Central memory CD8-positive, alpha-beta T cell (primary cell): ENCODE results near the gene RAB14.

Experiments
- ATAC-seq: fragments of 150-1000 bp; cut with Tn5 transposase; replicated peaks from 2 replicates; pipeline ENCODE4 v1.10.0; 2022; ENCODE audit warnings: mild to moderate bottlenecking, moderate FRiP score, moderate number of reproducible peaks; ENCODE audit not compliant: poor library complexity, severe bottlenecking; ENCODE audit errors: extremely low read depth
- DNase-seq, 2 donors: peaks; one replicate each; pipeline ENCODE4 v3.0.0; 2021; ENCODE audit warnings: low spot score in 2 of 2
- H3K27ac Mint-ChIP-seq: one replicate; pipeline ENCODE4 v1.8.0; 2022; ENCODE audit warnings: low read depth, mild to moderate bottlenecking, moderate library complexity, mixed read lengths
- H3K27me3 Mint-ChIP-seq: one replicate; pipeline ENCODE4 v1.8.0; 2022; ENCODE audit warnings: mixed read lengths
- H3K36me3 Mint-ChIP-seq: one replicate; pipeline ENCODE4 v1.8.0; 2022; ENCODE audit warnings: mild to moderate bottlenecking, moderate library complexity, mixed read lengths; ENCODE audit not compliant: insufficient read depth
- H3K4me1 Mint-ChIP-seq: one replicate; pipeline ENCODE4 v1.8.0; 2022; ENCODE audit warnings: mixed read lengths
- H3K4me3 Mint-ChIP-seq: one replicate; pipeline ENCODE4 v1.8.0; 2022; ENCODE audit warnings: mild to moderate bottlenecking, moderate library complexity, mixed read lengths
- H3K9me3 Mint-ChIP-seq: one replicate; pipeline ENCODE4 v1.8.0; 2022; ENCODE audit warnings: mixed read lengths

RAB14 gene

DNA sequence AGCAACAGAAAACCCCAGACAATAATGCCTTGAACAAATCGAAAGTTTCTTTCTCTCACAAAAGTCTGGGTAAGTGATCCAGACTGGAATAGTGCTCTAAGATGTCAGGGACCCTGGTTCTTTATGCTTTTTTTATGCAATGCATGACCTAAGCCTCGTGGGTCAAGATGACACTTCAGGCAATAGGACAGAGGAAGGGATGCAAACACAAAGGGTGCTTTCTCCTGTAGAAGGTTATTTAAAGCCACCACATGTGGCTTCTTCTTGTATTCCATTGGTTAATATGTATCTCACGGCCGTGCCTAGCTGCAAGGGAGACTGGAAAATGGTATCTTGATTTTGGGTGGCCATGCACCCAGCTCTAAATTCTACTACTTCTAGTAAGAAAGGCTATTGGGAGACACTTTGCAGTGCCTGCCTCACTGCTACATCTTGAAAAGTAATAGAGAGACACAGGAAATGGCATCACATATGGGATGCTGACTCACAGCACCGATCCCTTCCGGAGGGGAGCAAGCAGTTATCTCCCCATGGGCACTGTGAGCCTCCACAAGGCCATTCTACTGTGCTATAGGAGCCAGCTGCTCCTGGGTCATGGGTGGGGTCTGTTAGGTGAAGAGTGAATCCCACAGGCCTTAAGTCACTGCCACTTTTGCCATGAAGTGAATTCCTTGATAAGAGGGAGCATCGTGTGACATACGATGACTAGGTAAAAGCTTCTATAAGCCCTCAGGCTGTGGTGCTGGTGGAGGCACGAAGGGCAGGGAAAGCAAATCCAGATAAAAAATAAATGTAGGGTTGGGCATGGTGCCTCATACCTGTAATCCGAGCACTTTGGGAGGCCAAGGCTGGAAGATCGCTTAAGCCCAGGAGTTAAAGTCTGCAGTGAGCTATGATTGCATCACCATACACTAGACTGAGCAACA is 32.5 kb upstream of the RAB14 start:
- Mint-ChIP-seq H3K4me1 (no peaks in the 10 kb centered on the region), H3K36me3 (peaks cover 5% of the 10 kb centered on the region), H3K9me3 (no peaks in the 10 kb centered on the region), H3K27me3 (no peaks in the 10 kb centered on the region), H3K27ac (no peak overlapping the region), H3K4me3 (no peak overlapping the region)
- DNase-seq, result no peak
- no peak for ATAC-seq

GRCh38 chr9:121232251-121232650 is 30.6 kb upstream of the RAB14 start:
- Mint-ChIP-seq H3K4me1 (peaks cover 5% of the 10 kb centered on the region), H3K36me3 (peaks cover 7% of the 10 kb centered on the region), H3K27me3 (no peaks in the 10 kb centered on the region), H3K4me3 (no peak overlapping the region), H3K9me3 (no peaks in the 10 kb centered on the region), H3K27ac (no peak overlapping the region)
- ATAC-seq (no peak), DNase-seq (no peak)

- H3K4me3 Mint-ChIP-seq, result no peak overlapping the region
- H3K4me1 Mint-ChIP-seq, result peaks cover 5% of the 10 kb centered on the region
- no peaks in the 10 kb centered on the region for H3K9me3 Mint-ChIP-seq
- ATAC-seq (no peak), DNase-seq (no peak)
- H3K36me3 Mint-ChIP-seq, result peaks cover 7% of the 10 kb centered on the region
- no peak overlapping the region for H3K27ac Mint-ChIP-seq
- H3K27me3 Mint-ChIP-seq, result no peaks in the 10 kb centered on the region
These were observed 28.6 kb upstream of the RAB14 start for GRCh38 chr9:121230256-121230655.

- H3K27me3 Mint-ChIP-seq, result no peaks in the 10 kb centered on the region
- H3K4me1 Mint-ChIP-seq, result peaks cover 9% of the 10 kb centered on the region
- peaks cover 7% of the 10 kb centered on the region for H3K36me3 Mint-ChIP-seq
- H3K4me3 Mint-ChIP-seq, result no peak overlapping the region
- H3K9me3 Mint-ChIP-seq, result no peaks in the 10 kb centered on the region
- no peak overlapping the region for H3K27ac Mint-ChIP-seq
- DNase-seq (no peak), ATAC-seq (no peak)
These were observed 26.2 kb upstream of the RAB14 start for GRCh38 chr9:121227862-121228261.

DNA sequence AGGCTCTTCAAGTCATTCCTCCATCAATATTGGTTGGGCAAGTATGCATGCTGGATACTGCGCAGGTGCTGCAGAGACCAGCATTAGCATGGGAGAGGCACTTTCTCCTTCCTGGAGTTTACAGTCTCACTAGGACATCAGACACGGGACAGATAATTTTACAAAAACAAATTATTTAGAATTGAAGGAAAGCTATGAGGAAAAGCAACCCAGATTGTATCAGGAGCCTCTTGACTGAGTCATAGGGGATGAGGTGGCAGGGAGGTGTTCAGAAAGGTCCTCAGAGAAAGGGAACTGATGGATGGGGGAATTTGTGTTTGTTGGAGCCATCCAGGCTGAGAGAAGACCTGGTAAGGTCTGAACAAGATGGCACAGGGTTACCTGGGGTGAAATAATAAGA is 24.5 kb upstream of the RAB14 start:
- DNase-seq, result no peak
- Mint-ChIP-seq H3K27me3 (no peaks in the 10 kb centered on the region), H3K4me1 (peaks cover 13% of the 10 kb centered on the region), H3K4me3 (no peak overlapping the region), H3K9me3 (no peaks in the 10 kb centered on the region), H3K27ac (no peak overlapping the region), H3K36me3 (peaks cover 2% of the 10 kb centered on the region)
- ATAC-seq, result no peak

DNA sequence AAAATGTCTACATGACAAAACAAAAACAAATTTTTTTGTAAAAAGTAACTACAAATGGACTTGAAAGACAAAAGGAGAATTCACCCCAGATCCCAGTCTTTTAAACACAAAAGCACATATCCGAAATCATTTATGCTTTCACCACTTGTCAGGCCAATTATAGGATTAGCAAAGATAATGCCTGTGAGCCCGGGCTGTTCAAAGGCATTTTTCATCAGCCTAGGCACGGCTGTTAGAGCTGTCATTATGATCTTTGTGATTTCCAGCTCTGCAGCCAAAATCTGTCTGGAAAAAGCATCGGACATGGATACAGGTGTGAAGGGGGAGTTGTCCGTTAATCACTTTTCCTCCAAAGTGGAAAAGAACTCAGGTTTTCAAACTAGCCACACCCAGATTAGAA is 23.6 kb upstream of the RAB14 start:
- ATAC-seq (no peak), DNase-seq (no peak)
- Mint-ChIP-seq H3K9me3 (no peaks in the 10 kb centered on the region), H3K4me1 (peaks cover 13% of the 10 kb centered on the region), H3K4me3 (no peak overlapping the region), H3K36me3 (peaks cover 4% of the 10 kb centered on the region), H3K27me3 (no peaks in the 10 kb centered on the region), H3K27ac (no peak overlapping the region)

DNA sequence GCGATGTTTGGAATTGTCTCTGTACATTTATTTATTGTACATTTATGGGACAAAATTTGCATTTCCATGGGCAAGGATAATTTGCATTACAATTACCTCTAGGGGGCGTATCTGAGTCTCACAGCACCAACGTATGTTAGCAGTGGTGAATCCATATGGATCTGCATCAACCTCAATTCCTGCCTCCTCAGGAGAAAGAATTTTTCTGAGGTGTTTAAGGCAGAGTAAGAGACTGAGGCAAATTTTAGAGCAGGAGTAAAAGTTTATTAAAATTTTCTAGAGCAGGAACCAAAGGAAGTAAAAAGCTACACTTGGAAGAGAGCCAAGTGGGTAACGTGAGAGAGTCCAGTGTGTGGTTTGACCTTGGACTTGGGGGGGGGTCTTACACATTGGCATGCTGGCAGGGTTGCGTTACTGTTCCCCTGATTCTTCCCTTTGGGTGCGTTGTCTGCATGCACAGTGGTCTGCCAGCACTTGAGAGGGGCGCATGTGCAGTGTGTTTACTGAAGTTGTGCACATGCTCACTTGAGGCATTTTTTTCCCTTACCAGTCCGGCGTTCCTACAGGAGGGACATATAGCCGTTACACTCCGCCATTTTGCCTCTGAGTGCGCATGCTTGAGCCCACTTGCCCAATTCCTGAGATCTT is 21.0 kb upstream of the RAB14 start:
- Mint-ChIP-seq H3K27me3 (no peaks in the 10 kb centered on the region), H3K36me3 (peaks cover 4% of the 10 kb centered on the region), H3K4me3 (no peak overlapping the region), H3K27ac (no peak overlapping the region), H3K4me1 (peaks cover 8% of the 10 kb centered on the region), H3K9me3 (no peaks in the 10 kb centered on the region)
- no peak for DNase-seq
- ATAC-seq, result no peak

GRCh38 chr9:121221664-121222055 is 20.0 kb upstream of the RAB14 start:
- Mint-ChIP-seq H3K4me3 (no peak overlapping the region), H3K36me3 (peaks cover 4% of the 10 kb centered on the region), H3K27me3 (no peaks in the 10 kb centered on the region), H3K9me3 (no peaks in the 10 kb centered on the region), H3K27ac (no peak overlapping the region), H3K4me1 (peaks cover 8% of the 10 kb centered on the region)
- ATAC-seq (no peak), DNase-seq (no peak)

- no peaks in the 10 kb centered on the region for H3K27me3 Mint-ChIP-seq
- H3K9me3 Mint-ChIP-seq, result no peaks in the 10 kb centered on the region
- no peak for DNase-seq
- H3K4me1 Mint-ChIP-seq, result peaks cover 8% of the 10 kb centered on the region
- H3K4me3 Mint-ChIP-seq, result no peak overlapping the region
- H3K36me3 Mint-ChIP-seq, result peaks cover 6% of the 10 kb centered on the region
- H3K27ac Mint-ChIP-seq, result no peak overlapping the region
- ATAC-seq, result no peak
These were observed 19.5 kb upstream of the RAB14 start for GRCh38 chr9:121220996-121221663.

DNA sequence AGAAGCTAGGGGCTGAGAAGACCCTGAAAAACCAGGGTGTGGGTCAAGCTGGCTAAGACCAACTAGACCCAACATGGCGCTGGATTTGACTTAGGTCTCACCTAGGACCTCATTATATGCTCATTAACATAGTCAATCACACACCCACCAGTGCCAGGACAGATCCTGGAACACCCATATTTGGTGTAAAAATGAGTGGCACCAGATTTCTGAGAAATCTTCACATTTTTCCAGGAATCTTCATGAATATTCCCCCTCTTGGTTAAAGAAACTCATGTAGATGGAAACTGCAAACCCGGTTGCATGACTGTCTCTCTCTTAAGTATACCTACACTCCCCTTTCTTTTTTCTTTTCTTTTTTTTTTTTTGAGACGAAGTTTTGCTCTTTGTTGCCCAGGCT is 17.9 kb upstream of the RAB14 start:
- no peak for DNase-seq
- no peaks in the 10 kb centered on the region for H3K27me3 Mint-ChIP-seq
- no peaks in the 10 kb centered on the region for H3K9me3 Mint-ChIP-seq
- H3K4me3 Mint-ChIP-seq, result no peak overlapping the region
- peaks cover 6% of the 10 kb centered on the region for H3K36me3 Mint-ChIP-seq
- H3K27ac Mint-ChIP-seq, result no peak overlapping the region
- peaks cover 8% of the 10 kb centered on the region for H3K4me1 Mint-ChIP-seq
- no peak for ATAC-seq

GRCh38 chr9:121218357-121219027 is 16.8 kb upstream of the RAB14 start:
- no peak for ATAC-seq
- no peak for DNase-seq
- Mint-ChIP-seq H3K4me1 (peaks cover 8% of the 10 kb centered on the region), H3K36me3 (peaks cover 8% of the 10 kb centered on the region), H3K9me3 (no peaks in the 10 kb centered on the region), H3K27ac (no peak overlapping the region), H3K27me3 (no peaks in the 10 kb centered on the region), H3K4me3 (no peak overlapping the region)

GRCh38 chr9:121217609-121218292 is 16.1 kb upstream of the RAB14 start:
- H3K36me3 Mint-ChIP-seq, result peaks cover 8% of the 10 kb centered on the region
- DNase-seq (no peak), ATAC-seq (no peak)
- no peak overlapping the region for H3K4me3 Mint-ChIP-seq
- peaks cover 4% of the 10 kb centered on the region for H3K4me1 Mint-ChIP-seq
- no peak overlapping the region for H3K27ac Mint-ChIP-seq
- no peaks in the 10 kb centered on the region for H3K27me3 Mint-ChIP-seq
- H3K9me3 Mint-ChIP-seq, result no peaks in the 10 kb centered on the region
